ENCODE results near the gene SPG11.
A peak's percentile ranks its signal among the peaks of the same experiment; 100 is the strongest.

GRCh38 chr15:44711743-44712345, 48.4 kb upstream of the SPG11 start:
- TF ChIP-seq CTCF (IDR thresholded peaks at IDR 0.05; ENCODE audit: low read depth, low read length, missing input control) (no peak), JUND (IDR thresholded peaks at IDR 0.05) (no peak), SP1 (IDR thresholded peaks at IDR 0.05) (no peak), RAD21 (IDR thresholded peaks at IDR 0.05) (no peak), REST (IDR thresholded peaks at IDR 0.05) (no peak), YY1 (IDR thresholded peaks at IDR 0.05) (no peak), EGR1 (IDR thresholded peaks at IDR 0.05; ENCODE audit: low read depth in 2 of 2) (no peak), HNF4G (IDR thresholded peaks at IDR 0.05) (peak; percentile 11), GABPA (IDR thresholded peaks at IDR 0.05 in 1 of 2, conservative IDR thresholded peaks at IDR 0.05 in 1 of 2) (no peak), MAX (IDR thresholded peaks at IDR 0.05) (no peak), HNF4A (conservative IDR thresholded peaks at IDR 0.05) (peak; percentile 57 to 62), FOXA2 (IDR thresholded peaks at IDR 0.05) (no peak)
